ENCODE measurements around the gene AK8. TPM values are rescaled to one million over a fixed set of nuclear protein-coding genes. Genes with fewer than 3 reads are reported as not detected.
A peak's percentile ranks its signal among the peaks of the same experiment; 100 is the strongest.

The AK8 gene
- total and polyA plus RNA-seq, 9 donors, result 0.23 to 0.89 (median 0.58) TPM

GRCh38 chr9:132791699-132792240, 86.3 kb downstream of the AK8 start:
- WGBS (ENCODE audit: insufficient coverage), result 82% methylated on average over 3 of the region's 5 CpGs
- peaks cover 19% of the 10 kb centered on the region for H3K27me3 ChIP-seq (ENCODE audit: control insufficient read depth, insufficient read depth, low read length)
- DNase-seq, result no peak
- peaks cover 8% of the 10 kb centered on the region for H3K9me3 ChIP-seq (replicated peaks; ENCODE audit: control insufficient read depth, low read depth, low read length)
- no peak overlapping the region for H3K27ac ChIP-seq (ENCODE audit: low read length)
- H3K4me1 ChIP-seq (ENCODE audit: control insufficient read depth, insufficient read depth, low read length), result no peaks in the 10 kb centered on the region
- H3K4me3 ChIP-seq (ENCODE audit: low read length), result no peak overlapping the region
- H3K36me3 ChIP-seq (ENCODE audit: control insufficient read depth, insufficient read depth, low read length), result no peaks in the 10 kb centered on the region

- H3K9me3 ChIP-seq (replicated peaks; ENCODE audit: control insufficient read depth, low read depth, low read length), result peaks cover 8% of the 10 kb centered on the region
- no peak overlapping the region for H3K27ac ChIP-seq (ENCODE audit: low read length)
- WGBS (ENCODE audit: insufficient coverage), result no CpG with 5 or more reads among the region's 3 CpGs
- DNase-seq, result no peak
- H3K36me3 ChIP-seq (ENCODE audit: control insufficient read depth, insufficient read depth, low read length), result no peaks in the 10 kb centered on the region
- H3K4me1 ChIP-seq (ENCODE audit: control insufficient read depth, insufficient read depth, low read length), result no peaks in the 10 kb centered on the region
- H3K4me3 ChIP-seq (ENCODE audit: low read length), result no peak overlapping the region
- H3K27me3 ChIP-seq (ENCODE audit: control insufficient read depth, insufficient read depth, low read length), result peaks cover 16% of the 10 kb centered on the region
Observed at GRCh38 chr9:132789719-132790118, 88.4 kb downstream of the AK8 start.

GRCh38 chr9:132788378-132788777, 89.7 kb downstream of the AK8 start:
- DNase-seq, result no peak
- WGBS (ENCODE audit: insufficient coverage), result no CpG with 5 or more reads among the region's 1 CpG
- H3K4me3 ChIP-seq (ENCODE audit: low read length), result no peak overlapping the region
- H3K4me1 ChIP-seq (ENCODE audit: control insufficient read depth, insufficient read depth, low read length), result no peaks in the 10 kb centered on the region
- peaks cover 9% of the 10 kb centered on the region for H3K27me3 ChIP-seq (ENCODE audit: control insufficient read depth, insufficient read depth, low read length)
- no peak overlapping the region for H3K27ac ChIP-seq (ENCODE audit: low read length)
- peaks cover 8% of the 10 kb centered on the region for H3K9me3 ChIP-seq (replicated peaks; ENCODE audit: control insufficient read depth, low read depth, low read length)
- H3K36me3 ChIP-seq (ENCODE audit: control insufficient read depth, insufficient read depth, low read length), result no peaks in the 10 kb centered on the region

DNA sequence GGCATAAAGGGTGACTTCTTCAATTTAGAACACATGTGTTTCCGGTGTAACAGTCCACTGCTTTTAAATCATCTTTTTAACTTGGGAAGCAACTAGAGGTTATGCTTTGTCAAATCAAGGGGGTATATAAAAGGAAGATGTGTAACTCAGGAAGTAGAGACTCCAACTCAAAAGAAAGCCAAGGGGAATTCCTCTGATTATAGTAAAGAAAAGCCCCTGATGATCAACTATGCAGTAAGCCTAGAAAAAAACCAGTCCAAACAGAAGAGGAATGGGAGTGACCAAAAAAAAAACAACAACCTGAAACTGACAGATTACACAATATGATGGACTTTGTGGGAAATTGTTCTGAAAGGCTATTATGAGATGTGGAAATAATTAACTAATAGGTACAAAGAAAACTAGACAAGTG, 90.3 kb downstream of the AK8 start:
- no peak overlapping the region for H3K4me3 ChIP-seq (ENCODE audit: low read length)
- H3K4me1 ChIP-seq (ENCODE audit: control insufficient read depth, insufficient read depth, low read length), result no peaks in the 10 kb centered on the region
- peaks cover 8% of the 10 kb centered on the region for H3K27me3 ChIP-seq (ENCODE audit: control insufficient read depth, insufficient read depth, low read length)
- H3K27ac ChIP-seq (ENCODE audit: low read length), result no peak overlapping the region
- peaks cover 8% of the 10 kb centered on the region for H3K9me3 ChIP-seq (replicated peaks; ENCODE audit: control insufficient read depth, low read depth, low read length)
- H3K36me3 ChIP-seq (ENCODE audit: control insufficient read depth, insufficient read depth, low read length), result no peaks in the 10 kb centered on the region
- WGBS (ENCODE audit: insufficient coverage), result no CpG with 5 or more reads among the region's 1 CpG
- no peak for DNase-seq

GRCh38 chr9:132784286-132784830, 93.7 kb downstream of the AK8 start:
- WGBS (ENCODE audit: insufficient coverage), result 84% methylated on average over 3 of the region's 4 CpGs
- Histone ChIP-seq H3K4me3 (ENCODE audit: low read length) (no peak overlapping the region), H3K36me3 (ENCODE audit: control insufficient read depth, insufficient read depth, low read length) (no peaks in the 10 kb centered on the region), H3K27me3 (ENCODE audit: control insufficient read depth, insufficient read depth, low read length) (peaks cover 9% of the 10 kb centered on the region), H3K4me1 (ENCODE audit: control insufficient read depth, insufficient read depth, low read length) (no peaks in the 10 kb centered on the region), H3K27ac (ENCODE audit: low read length) (no peak overlapping the region), H3K9me3 (replicated peaks; ENCODE audit: control insufficient read depth, low read depth, low read length) (peaks cover 8% of the 10 kb centered on the region)
- DNase-seq, result peak; percentile 35

GRCh38 chr9:132783006-132783405, 95.1 kb downstream of the AK8 start:
- H3K36me3 ChIP-seq (ENCODE audit: control insufficient read depth, insufficient read depth, low read length), result no peaks in the 10 kb centered on the region
- no peaks in the 10 kb centered on the region for H3K9me3 ChIP-seq (replicated peaks; ENCODE audit: control insufficient read depth, low read depth, low read length)
- H3K27ac ChIP-seq (ENCODE audit: low read length), result no peak overlapping the region
- no peak overlapping the region for H3K4me3 ChIP-seq (ENCODE audit: low read length)
- 50% methylated on average over 3 of the region's 4 CpGs for WGBS (ENCODE audit: insufficient coverage)
- no peaks in the 10 kb centered on the region for H3K4me1 ChIP-seq (ENCODE audit: control insufficient read depth, insufficient read depth, low read length)
- peaks cover 9% of the 10 kb centered on the region for H3K27me3 ChIP-seq (ENCODE audit: control insufficient read depth, insufficient read depth, low read length)
- no peak for DNase-seq

GRCh38 chr9:132782037-132782436, 96.0 kb downstream of the AK8 start:
- WGBS (ENCODE audit: insufficient coverage), result 58% methylated on average over 5 of the region's 9 CpGs
- no peaks in the 10 kb centered on the region for H3K36me3 ChIP-seq (ENCODE audit: control insufficient read depth, insufficient read depth, low read length)
- H3K4me3 ChIP-seq (ENCODE audit: low read length), result no peak overlapping the region
- H3K9me3 ChIP-seq (replicated peaks; ENCODE audit: control insufficient read depth, low read depth, low read length), result no peaks in the 10 kb centered on the region
- DNase-seq, result no peak
- H3K27ac ChIP-seq (ENCODE audit: low read length), result no peak overlapping the region
- H3K27me3 ChIP-seq (ENCODE audit: control insufficient read depth, insufficient read depth, low read length), result peaks cover 9% of the 10 kb centered on the region
- H3K4me1 ChIP-seq (ENCODE audit: control insufficient read depth, insufficient read depth, low read length), result no peaks in the 10 kb centered on the region

DNA sequence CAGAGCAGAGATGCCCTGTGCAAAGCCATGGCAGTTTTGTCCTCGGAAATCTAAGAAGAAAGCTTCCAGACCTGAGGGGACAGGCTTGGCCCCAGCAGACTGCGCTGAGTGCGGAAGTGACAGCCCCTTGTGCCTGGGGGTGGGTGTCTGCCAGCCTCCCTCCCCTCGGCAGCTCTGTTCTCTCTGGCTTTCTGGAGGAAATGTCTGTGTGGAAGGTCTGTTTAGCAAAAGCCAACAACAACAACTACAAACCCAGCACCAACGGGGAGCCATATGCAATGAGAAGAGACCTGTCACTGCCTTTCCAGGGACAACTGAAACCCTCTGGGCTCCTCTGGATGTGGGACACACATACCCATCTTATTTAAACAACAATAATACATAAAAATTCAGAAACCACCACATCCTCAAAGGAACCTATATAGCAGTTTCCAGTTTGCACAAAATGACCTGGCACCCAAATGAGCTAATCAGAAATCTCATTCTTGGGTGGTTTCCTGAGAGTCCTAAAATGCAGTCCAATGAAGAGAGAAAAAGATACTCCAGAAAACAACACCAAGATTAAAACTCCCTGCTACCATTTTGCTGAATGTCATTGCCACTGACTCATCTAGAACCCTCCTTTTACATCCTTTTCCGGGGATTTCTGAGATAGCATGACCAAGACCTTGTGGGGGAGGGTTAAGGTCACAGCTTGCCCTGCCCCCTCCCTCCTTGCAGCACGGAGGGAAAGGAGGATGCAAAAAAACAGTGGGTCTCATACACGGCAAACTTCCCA, 97.7 kb downstream of the AK8 start:
- no peaks in the 10 kb centered on the region for H3K9me3 ChIP-seq (replicated peaks; ENCODE audit: control insufficient read depth, low read depth, low read length)
- H3K27me3 ChIP-seq (ENCODE audit: control insufficient read depth, insufficient read depth, low read length), result peaks cover 5% of the 10 kb centered on the region
- WGBS (ENCODE audit: insufficient coverage), result 33% methylated on average over 1 of the region's 8 CpGs
- no peak for DNase-seq
- no peaks in the 10 kb centered on the region for H3K36me3 ChIP-seq (ENCODE audit: control insufficient read depth, insufficient read depth, low read length)
- no peak overlapping the region for H3K27ac ChIP-seq (ENCODE audit: low read length)
- no peaks in the 10 kb centered on the region for H3K4me1 ChIP-seq (ENCODE audit: control insufficient read depth, insufficient read depth, low read length)
- H3K4me3 ChIP-seq (ENCODE audit: low read length), result no peak overlapping the region

GRCh38 chr9:132776891-132777290, 101.2 kb downstream of the AK8 start:
- Histone ChIP-seq H3K4me3 (ENCODE audit: low read length) (no peak overlapping the region), H3K27ac (ENCODE audit: low read length) (no peak overlapping the region)
- 96% methylated on average over 3 of the region's 6 CpGs for WGBS (ENCODE audit: insufficient coverage)

GRCh38 chr9:132776268-132776667, 101.8 kb downstream of the AK8 start:
- no peaks in the 10 kb centered on the region for H3K4me1 ChIP-seq (ENCODE audit: control insufficient read depth, insufficient read depth, low read length)
- no peak for DNase-seq
- peaks cover 4% of the 10 kb centered on the region for H3K27me3 ChIP-seq (ENCODE audit: control insufficient read depth, insufficient read depth, low read length)
- no peaks in the 10 kb centered on the region for H3K36me3 ChIP-seq (ENCODE audit: control insufficient read depth, insufficient read depth, low read length)
- H3K4me3 ChIP-seq (ENCODE audit: low read length), result no peak overlapping the region
- peaks cover 3% of the 10 kb centered on the region for H3K9me3 ChIP-seq (replicated peaks; ENCODE audit: control insufficient read depth, low read depth, low read length)
- H3K27ac ChIP-seq (ENCODE audit: low read length), result no peak overlapping the region
- WGBS (ENCODE audit: insufficient coverage), result 82% methylated on average over 7 of the region's 11 CpGs

More at GRCh38 chr9:132776891-132777290, 101.2 kb downstream of the AK8 start:
- Histone ChIP-seq H3K27me3 (ENCODE audit: control insufficient read depth, insufficient read depth, low read length) (peaks cover 4% of the 10 kb centered on the region), H3K9me3 (replicated peaks; ENCODE audit: control insufficient read depth, low read depth, low read length) (peaks cover 3% of the 10 kb centered on the region), H3K4me1 (ENCODE audit: control insufficient read depth, insufficient read depth, low read length) (no peaks in the 10 kb centered on the region), H3K36me3 (ENCODE audit: control insufficient read depth, insufficient read depth, low read length) (no peaks in the 10 kb centered on the region)
- no peak for DNase-seq
